NCI-H2196 treated with DMSO at 0.1 percent for 48 hours (cell line): Measurements from ENCODE around the gene CDC25B.

Source experiments
- DNase-seq: peaks from one replicate; lab custom pipeline; 2025; ENCODE audit not compliant: unreplicated experiment; lab: John Stamatoyannopoulos, UW

The CDC25B gene

GRCh38 chr20:3763671-3764601 is 32.2 kb upstream of the CDC25B start:
- no peak for DNase-seq

- no peak for DNase-seq
Measured at GRCh38 chr20:3764659-3765058, 31.5 kb upstream of the CDC25B start.

- DNase-seq = no peak
Measured at GRCh38 chr20:3765171-3765882, 30.8 kb upstream of the CDC25B start.

GRCh38 chr20:3766422-3767109 is 29.5 kb upstream of the CDC25B start:
- no peak for DNase-seq

- DNase-seq = no peak
Measured at GRCh38 chr20:3767110-3767426, 29.0 kb upstream of the CDC25B start.

- DNase-seq = peak; percentile 97
Measured at GRCh38 chr20:3767427-3768341, 28.4 kb upstream of the CDC25B start, which contains the start of gene ADISSP. Gene ADISSP (minus strand): TSS chr20:3767753. CDS start chr20:3760100, 7,653 bp downstream.

- DNase-seq = peak; percentile 40
Measured at GRCh38 chr20:3768342-3769130, 27.6 kb upstream of the CDC25B start.

- no peak for DNase-seq
Measured at GRCh38 chr20:3771552-3772058, 24.5 kb upstream of the CDC25B start.

DNA sequence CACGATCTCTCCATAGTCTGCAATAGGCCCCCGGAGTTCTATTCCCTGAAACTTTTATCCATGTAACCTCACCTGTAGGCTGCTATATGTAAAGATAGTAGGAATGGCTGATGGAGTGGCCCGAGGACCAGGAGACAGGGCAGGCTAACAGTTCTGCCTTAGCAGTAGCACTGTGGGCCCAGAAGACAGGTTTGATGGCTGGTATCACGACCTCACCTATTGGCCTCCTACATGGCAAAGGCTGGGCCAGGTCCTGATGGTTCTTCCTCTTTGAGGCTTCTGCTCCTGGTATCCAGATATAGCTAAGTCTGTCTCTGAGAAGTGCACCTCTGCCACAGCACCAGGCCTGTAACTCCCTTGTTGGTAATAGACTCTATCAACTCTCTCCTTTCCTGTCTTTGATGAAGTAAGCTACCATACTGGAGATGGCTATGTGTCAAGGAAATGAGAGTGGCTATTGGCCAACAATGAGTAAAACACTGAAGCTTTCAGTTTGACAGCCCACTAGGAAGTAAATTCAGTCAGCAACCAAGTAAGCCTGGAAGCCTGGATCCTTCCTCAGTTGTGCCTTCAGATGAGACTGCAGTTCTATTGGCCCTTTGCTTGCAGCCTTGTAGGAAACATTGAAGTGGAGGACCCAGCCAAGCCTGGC is 20.5 kb upstream of the CDC25B start:
- DNase-seq = no peak

DNA sequence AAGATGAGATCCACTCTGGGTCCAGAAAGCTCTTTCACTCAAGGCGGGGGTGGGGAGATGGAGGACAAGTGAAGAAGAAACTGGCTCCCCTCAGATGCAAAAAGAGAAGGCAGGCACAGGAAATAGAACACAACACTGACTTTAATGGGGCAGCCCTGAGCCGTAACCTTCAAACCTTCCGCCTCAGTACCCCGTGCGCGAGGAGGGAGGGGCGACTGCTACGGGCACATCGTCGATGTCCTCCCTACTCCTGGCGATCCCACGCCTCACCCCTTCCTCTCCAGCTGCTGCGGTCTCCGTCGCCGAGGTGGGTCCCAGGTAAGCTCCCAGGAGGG is 18.8 kb upstream of the CDC25B start:
- no peak for DNase-seq

GRCh38 chr20:3777716-3778629 is 18.1 kb upstream of the CDC25B start:
- no peak for DNase-seq

DNA sequence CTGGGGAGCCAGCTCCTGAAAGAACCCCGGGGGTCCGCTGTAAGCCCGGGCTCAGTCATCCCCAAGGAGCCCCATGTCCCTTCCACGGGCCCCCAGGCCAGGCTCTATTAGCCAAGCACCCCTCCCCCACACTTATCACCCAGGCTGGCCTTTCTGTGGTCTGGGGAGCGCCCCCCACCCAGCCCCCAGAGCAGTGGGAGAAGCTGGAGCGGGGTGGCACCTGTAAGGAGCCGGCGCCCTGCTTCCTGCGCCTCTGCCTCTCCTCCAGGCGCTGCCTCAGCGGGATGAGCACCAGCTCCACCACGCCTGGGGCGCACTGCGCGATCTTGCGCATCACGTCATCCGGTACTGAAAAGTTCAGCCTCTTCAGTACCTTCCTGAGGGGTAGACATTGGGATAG is 17.1 kb upstream of the CDC25B start:
- DNase-seq = no peak

- peak; percentile 88 for DNase-seq
Measured at GRCh38 chr20:3781153-3781910, 14.8 kb upstream of the CDC25B start, which contains the start of gene SPEF1. Gene SPEF1 (minus strand): TSS chr20:3781448. CDS start chr20:3781287, 161 bp downstream.

- DNase-seq = no peak
Measured at GRCh38 chr20:3782597-3782996, 13.5 kb upstream of the CDC25B start.

DNA sequence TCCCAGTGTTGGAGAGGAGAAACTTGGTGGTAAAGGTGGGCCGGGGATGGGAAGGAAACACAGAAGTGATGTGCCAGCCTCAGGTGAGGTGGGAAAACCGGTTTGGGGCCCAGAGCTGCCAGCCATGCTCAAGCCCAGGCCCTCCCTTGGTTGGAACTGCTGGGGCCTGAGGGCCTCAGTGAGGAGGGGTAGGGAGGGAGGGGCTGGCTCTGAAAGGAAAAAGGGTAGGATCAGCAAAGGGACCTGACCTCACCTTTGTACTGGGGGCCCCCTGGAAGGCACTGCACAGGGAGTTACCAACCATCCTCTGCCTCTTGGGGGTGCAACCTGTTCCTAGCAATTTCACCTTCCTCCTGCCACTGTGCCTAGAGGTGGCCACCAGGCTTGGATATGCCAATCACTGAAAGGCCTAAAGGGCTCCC is 13.0 kb upstream of the CDC25B start:
- no peak for DNase-seq

DNA sequence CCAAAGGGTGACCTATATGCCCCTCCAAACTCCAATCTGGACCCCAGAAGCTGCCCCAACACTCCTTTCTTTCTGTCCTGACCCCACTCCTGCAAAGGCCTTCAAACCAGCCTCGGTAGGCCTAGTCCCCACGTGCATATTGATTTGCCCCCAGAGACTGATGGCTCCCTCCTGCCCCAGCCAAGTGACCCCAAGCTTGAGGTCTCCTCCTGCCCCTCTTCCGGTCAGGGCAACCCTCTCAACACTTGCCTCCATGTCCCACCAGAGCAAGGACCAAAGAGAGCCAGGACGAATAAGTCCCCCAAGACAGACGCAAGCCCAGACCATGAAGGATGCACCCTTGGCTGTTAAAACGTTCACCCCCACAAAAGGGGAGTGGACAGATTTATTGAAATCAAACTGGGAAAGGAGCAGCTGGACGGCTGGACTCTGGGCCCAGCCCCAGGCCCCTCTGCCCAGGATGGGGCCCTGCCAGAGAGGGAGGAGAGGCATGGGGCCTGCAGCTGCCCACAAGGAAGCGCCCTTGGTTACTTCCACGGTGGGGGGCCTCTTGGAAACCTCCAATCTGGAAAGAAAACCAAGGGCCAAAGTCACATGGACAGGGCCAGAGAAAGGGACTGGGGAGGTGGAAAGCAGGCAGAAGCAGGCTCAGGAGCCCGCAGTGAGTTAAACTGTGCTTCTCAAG is 12.5 kb upstream of the CDC25B start:
- no peak for DNase-seq
